Spleen (tissue), 7 donors: Measurements from ENCODE around the gene HIP1.

Experiments used
- CTCF ChIP-seq, 11 experiments: fragments of 200-600 bp in 7 of 11; fragments of 450-650 bp in 4 of 11; sonication (generic) in 4 of 11; IDR thresholded peaks in 8 of 11; conservative IDR thresholded peaks in 3 of 11; 1 replicate in 7 of 11; 2 replicates in 4 of 11; pipeline versions ENCODE4 v1.4.0 to v1.8.0; 2016 to 2021; ENCODE audit warnings: antibody characterized with exemption in 11 of 11, inconsistent platforms in 4 of 11, mild to moderate bottlenecking in 1 of 11
- POLR2A ChIP-seq, 3 donors: fragments of 450-650 bp; IDR thresholded peaks; one replicate each; pipeline ENCODE4 v1.5.1; 2017; ENCODE audit warnings: antibody characterized with exemption in 3 of 3, mild to moderate bottlenecking in 1 of 3
- POLR2AphosphoS5 ChIP-seq, 3 donors: sonication (generic); formaldehyde crosslinking; IDR thresholded peaks; one replicate each; pipeline ENCODE4 v1.5.1; 2017; ENCODE audit warnings: antibody characterized with exemption in 3 of 3
- donor health status: DM: no; HTN: no; CAD: no; lungs with moderate emphysema.
- donor health status: DM: no; HTN: no; CAD: no.
- donor health status: DM: no; HTN: no; CAD: no.

GRCh38 chr7:75757860-75758259 is 19.1 kb upstream of the HIP1 start:
- TF ChIP-seq POLR2A (IDR thresholded peaks at IDR 0.05) = no peak
- TF ChIP-seq CTCF (IDR thresholded peaks at IDR 0.05 in 8 of 11, conservative IDR thresholded peaks at IDR 0.05 in 3 of 11) = no peak
- no peak for TF ChIP-seq POLR2AphosphoS5 (IDR thresholded peaks at IDR 0.05)
